Activated CD8-positive, alpha-beta T cell treated with anti-CD3 and anti-CD28 coated beads, Interleukin-2, amount 10 ng/mL, durations not matched to agents 7 days and 5 days (primary cell): Measurements from ENCODE around the gene NCOA3. TPM values are rescaled to one million over a fixed set of nuclear protein-coding genes. Genes with fewer than 3 reads are reported as not detected.
"Not testable (repeated sequence)": the region's sequence is repeated elsewhere in the genome, so short reads cannot be mapped to it uniquely, and the experiment has no call there.

Experiments used
- ATAC-seq: fragments of 150-1000 bp; cut with Tn5 transposase; one replicate; pipeline ENCODE4 v1.10.0; 2021; ENCODE audit warnings: moderate library complexity
- CTCF ChIA-PET: fragments of 350-600 bp; sonication (Branson Sonifier 250); formaldehyde crosslinking; loops from one replicate; lab custom pipeline; 2021; ENCODE audit warnings: antibody characterized with exemption; lab: Charles Lee
- POLR2A ChIA-PET: fragments of 350-600 bp; sonication (Branson Sonifier 250); formaldehyde crosslinking; loops from one replicate; lab custom pipeline; 2021; ENCODE audit warnings: antibody characterized with exemption; lab: Charles Lee
- DNase-seq: peaks from one replicate; pipeline ENCODE4 v3.0.0-alpha.2; 2020
- H3K27ac Mint-ChIP-seq: one replicate; pipeline ENCODE4 v1.8.0; 2021; ENCODE audit warnings: mild to moderate bottlenecking, mixed read lengths
- H3K27me3 Mint-ChIP-seq: one replicate; pipeline ENCODE4 v1.8.0; 2021; ENCODE audit warnings: low read depth, mixed read lengths
- H3K36me3 Mint-ChIP-seq: one replicate; pipeline ENCODE4 v1.8.0; 2021; ENCODE audit warnings: low read depth, mixed read lengths
- H3K4me1 Mint-ChIP-seq: one replicate; pipeline ENCODE4 v1.8.0; 2021; ENCODE audit warnings: low read depth, mixed read lengths
- H3K4me3 Mint-ChIP-seq: one replicate; pipeline ENCODE4 v1.8.0; 2021; ENCODE audit warnings: mild to moderate bottlenecking, mixed read lengths
- H3K9me3 Mint-ChIP-seq: one replicate; pipeline ENCODE4 v1.8.0; 2022; ENCODE audit warnings: mixed read lengths; ENCODE audit not compliant: insufficient read depth
- total RNA-seq, 2 experiments: library from RNA; stranded (reverse); gene quantifications; one replicate each; pipeline ENCODE4 v1.2.3, GENCODE V29; 2021

Gene NCOA3
- total RNA-seq, 2 experiments from 2014 or later = 57.4 to 60.1 TPM

- Mint-ChIP-seq H3K36me3 (peaks cover 43% of the 10 kb centered on the region), H3K4me1 (peaks cover 15% of the 10 kb centered on the region), H3K27ac (no peak overlapping the region), H3K4me3 (no peak overlapping the region), H3K27me3 (no peaks in the 10 kb centered on the region), H3K9me3 (no peaks in the 10 kb centered on the region)
- POLR2A ChIA-PET = no interaction called here
- ATAC-seq (no peak), DNase-seq (no peak)
- CTCF ChIA-PET = no interaction called here
These were observed 85.1 kb downstream of the NCOA3 start for GRCh38 chr20:47586649-47587294.

DNA sequence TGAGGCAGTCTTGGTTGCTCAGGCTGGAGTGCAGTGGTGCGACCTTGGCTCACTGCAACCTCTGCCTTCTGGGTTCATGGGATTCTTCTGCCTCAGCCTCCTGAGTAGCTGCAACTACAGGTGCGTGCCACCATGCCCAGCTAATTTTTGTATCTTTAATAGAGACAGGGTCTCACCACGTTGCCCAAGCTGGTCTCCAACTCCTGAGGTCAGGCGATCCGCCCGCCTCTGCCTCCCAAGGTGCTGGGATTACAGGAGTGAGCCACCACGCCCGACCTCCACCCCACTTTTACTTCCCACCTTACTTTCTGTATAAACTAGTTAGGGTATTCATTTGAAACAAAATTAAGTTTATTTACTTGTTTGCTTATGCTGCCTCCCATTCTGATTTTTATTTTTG, 86.5 kb downstream of the NCOA3 start:
- Mint-ChIP-seq H3K27ac (no peak overlapping the region), H3K4me1 (peaks cover 21% of the 10 kb centered on the region), H3K4me3 (no peak overlapping the region), H3K27me3 (no peaks in the 10 kb centered on the region), H3K9me3 (no peaks in the 10 kb centered on the region), H3K36me3 (peaks cover 51% of the 10 kb centered on the region)
- DNase-seq (no peak), ATAC-seq (no peak)
- CTCF ChIA-PET = interaction anchor here (1.9 kb wide), 1 partner anchor 14 kb away, joined by 6 read pairs; no protein-coding TSS in a partner anchor
- POLR2A ChIA-PET = no interaction called here

- peaks cover 51% of the 10 kb centered on the region for H3K36me3 Mint-ChIP-seq
- peaks cover 19% of the 10 kb centered on the region for H3K4me1 Mint-ChIP-seq
- H3K9me3 Mint-ChIP-seq = no peaks in the 10 kb centered on the region
- DNase-seq (no peak), ATAC-seq (no peak)
- H3K27me3 Mint-ChIP-seq = no peaks in the 10 kb centered on the region
- no peak overlapping the region for H3K4me3 Mint-ChIP-seq
- POLR2A ChIA-PET = no interaction called here
- no peak overlapping the region for H3K27ac Mint-ChIP-seq
- CTCF ChIA-PET = interaction anchor here (1.2 to 1.7 kb wide), 3 partner anchors 25 to 88 kb away, joined by 3 read pairs; no protein-coding TSS in a partner anchor
These were observed 89.5 kb downstream of the NCOA3 start for GRCh38 chr20:47591231-47591630.

DNA sequence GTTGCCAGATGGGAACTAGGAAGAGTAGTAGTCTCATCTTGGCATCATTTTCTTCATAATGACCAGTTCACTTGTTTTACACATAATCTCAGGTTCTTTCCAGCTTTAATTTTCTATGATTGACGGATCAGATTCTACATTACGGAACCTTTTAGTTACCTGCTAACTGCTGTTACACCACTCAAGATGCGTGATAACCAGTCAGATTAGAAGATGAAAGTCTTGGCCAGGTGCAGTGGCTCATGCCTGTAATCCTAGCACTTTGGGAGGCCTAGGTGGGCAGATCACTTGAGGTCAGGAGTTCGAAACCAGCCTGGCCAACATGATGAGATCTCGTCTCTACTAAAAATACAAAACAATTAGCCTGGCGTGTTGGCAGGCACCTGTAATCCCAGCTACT, 92.5 kb downstream of the NCOA3 start:
- Mint-ChIP-seq H3K9me3 (no peaks in the 10 kb centered on the region), H3K4me1 (peaks cover 25% of the 10 kb centered on the region), H3K27me3 (no peaks in the 10 kb centered on the region), H3K4me3 (no peak overlapping the region), H3K27ac (no peak overlapping the region), H3K36me3 (peaks cover 42% of the 10 kb centered on the region)
- DNase-seq = no peak
- CTCF ChIA-PET = interaction anchor here (0.9 kb wide), 1 partner anchor 15 kb away, joined by 3 read pairs; no protein-coding TSS in a partner anchor
- no peak for ATAC-seq
- POLR2A ChIA-PET = no interaction called here

DNA sequence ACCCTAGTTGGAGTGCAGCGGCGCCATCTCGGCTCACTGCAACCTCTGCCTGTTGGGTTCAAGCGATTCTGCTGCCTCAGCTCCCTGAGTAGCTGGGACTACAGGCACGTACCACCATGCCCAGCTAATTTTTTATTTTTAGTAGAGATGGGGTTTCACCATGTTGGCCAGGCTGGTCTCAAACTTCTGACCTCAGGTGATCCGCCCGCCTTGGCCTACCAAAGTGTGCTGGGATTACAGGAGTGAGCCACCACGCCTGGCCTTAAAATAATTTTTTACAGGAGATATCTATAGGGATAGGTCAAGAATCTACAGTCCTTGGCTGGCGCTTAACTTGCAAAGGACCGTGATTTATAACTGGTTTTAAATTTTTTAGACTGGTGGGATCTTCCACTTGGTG, 93.5 kb downstream of the NCOA3 start:
- ATAC-seq, H3K9me3 Mint-ChIP-seq, H3K27me3 Mint-ChIP-seq, H3K4me3 Mint-ChIP-seq, DNase-seq, POLR2A ChIA-PET, H3K27ac Mint-ChIP-seq: not testable (repeated sequence)
- peaks cover 44% of the 10 kb centered on the region for H3K36me3 Mint-ChIP-seq
- CTCF ChIA-PET = interaction anchor here (1.2 kb wide), 1 partner anchor 212 kb away, joined by 3 read pairs; no protein-coding TSS in a partner anchor
- peaks cover 31% of the 10 kb centered on the region for H3K4me1 Mint-ChIP-seq

GRCh38 chr20:47596003-47596571, 94.4 kb downstream of the NCOA3 start:
- peaks cover 46% of the 10 kb centered on the region for H3K36me3 Mint-ChIP-seq
- H3K27ac Mint-ChIP-seq = no peak overlapping the region
- ATAC-seq (no peak), DNase-seq (no peak)
- POLR2A ChIA-PET = interaction anchor here (0.7 kb wide), 1 partner anchor 78 kb away, joined by 3 read pairs; no protein-coding TSS in a partner anchor
- no peak overlapping the region for H3K4me3 Mint-ChIP-seq
- CTCF ChIA-PET = interaction anchor here (0.8 to 1.3 kb wide), 6 partner anchors 10 to 213 kb away, joined by 3 read pairs; no protein-coding TSS in a partner anchor
- no peaks in the 10 kb centered on the region for H3K9me3 Mint-ChIP-seq
- peaks cover 33% of the 10 kb centered on the region for H3K4me1 Mint-ChIP-seq
- no peaks in the 10 kb centered on the region for H3K27me3 Mint-ChIP-seq

GRCh38 chr20:47597090-47597489, 95.4 kb downstream of the NCOA3 start:
- Mint-ChIP-seq H3K27me3 (no peaks in the 10 kb centered on the region), H3K4me1 (peaks cover 29% of the 10 kb centered on the region), H3K4me3 (no peak overlapping the region), H3K36me3 (peaks cover 38% of the 10 kb centered on the region), H3K9me3 (no peaks in the 10 kb centered on the region), H3K27ac (peak overlapping the region; percentile 27)
- DNase-seq (no peak), ATAC-seq (no peak)
- CTCF ChIA-PET = interaction anchor here (0.8 to 1.1 kb wide), 2 partner anchors 9 to 124 kb away, joined by 3 read pairs; no protein-coding TSS in a partner anchor
- POLR2A ChIA-PET = no interaction called here

DNA sequence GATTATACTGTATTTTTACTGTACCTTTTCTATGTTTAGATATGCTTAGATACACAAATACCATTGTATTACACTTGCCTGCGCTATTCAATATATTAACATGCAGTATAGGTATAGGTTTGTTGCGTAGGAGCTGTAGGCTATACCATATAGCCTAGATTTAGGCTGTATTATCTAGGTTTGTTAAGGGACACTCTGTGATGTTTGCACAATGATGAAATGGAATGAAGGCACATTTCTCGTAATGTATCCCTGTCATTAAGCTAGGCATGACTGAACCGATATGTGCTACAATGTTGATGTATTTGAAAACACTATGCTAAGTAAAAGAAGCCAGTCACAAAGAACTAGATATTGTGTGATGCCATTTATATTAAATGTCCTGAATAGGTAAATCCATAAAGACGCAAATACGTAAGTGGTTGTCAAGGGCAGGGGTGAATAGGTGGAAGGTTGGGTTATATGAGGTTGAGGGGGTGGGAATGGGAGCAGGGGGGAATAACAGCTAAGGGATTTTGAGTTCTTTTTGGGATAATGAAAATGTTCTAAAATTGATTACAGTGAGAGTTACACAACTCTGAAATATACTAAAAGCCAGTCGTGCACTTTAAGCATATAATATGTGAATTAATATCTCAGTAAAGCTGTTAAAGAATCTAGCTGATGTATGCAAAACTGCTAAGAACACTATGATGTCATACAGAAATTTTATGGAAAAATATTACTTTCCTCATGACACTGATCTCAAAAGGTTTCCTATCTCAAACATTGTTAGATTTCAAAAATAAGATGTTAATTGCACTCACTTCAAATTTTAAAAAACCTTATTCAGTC, 97.4 kb downstream of the NCOA3 start:
- Mint-ChIP-seq H3K9me3 (no peaks in the 10 kb centered on the region), H3K4me3 (no peak overlapping the region), H3K4me1 (peaks cover 43% of the 10 kb centered on the region), H3K36me3 (peaks cover 41% of the 10 kb centered on the region), H3K27me3 (no peaks in the 10 kb centered on the region), H3K27ac (no peak overlapping the region)
- ATAC-seq (no peak), DNase-seq (no peak)
- ChIA-PET CTCF (interaction anchor here (1.4 kb wide), 1 partner anchor 394 kb away, joined by 3 read pairs; no protein-coding TSS in a partner anchor), POLR2A (no interaction called here)

DNA sequence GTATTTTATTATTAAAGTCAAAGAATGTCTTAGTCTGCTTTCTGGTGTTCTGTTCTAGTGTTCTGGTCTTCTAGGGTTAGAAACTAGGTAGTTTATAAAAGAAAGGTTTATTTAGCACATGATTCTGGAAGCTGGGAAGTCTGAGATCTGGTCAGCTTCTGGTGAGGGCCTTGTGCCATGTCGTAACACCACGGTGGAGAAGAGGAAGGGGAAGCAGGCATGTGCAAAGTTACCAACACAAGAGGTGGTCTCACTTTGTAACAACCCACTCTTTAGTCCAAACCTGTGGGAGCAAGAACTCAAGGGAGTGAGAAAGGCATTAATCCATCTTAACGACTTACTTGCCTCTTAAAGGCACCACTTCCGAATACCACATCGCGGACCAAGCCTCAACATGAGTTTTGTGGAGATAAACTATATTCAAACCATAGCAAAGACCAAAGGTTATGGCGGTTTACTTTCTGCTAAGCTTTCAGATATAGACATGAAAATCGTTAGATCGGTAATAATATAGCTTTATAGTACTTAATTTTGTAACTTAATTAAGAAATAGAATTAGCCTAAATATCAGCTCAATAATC, 99.4 kb downstream of the NCOA3 start:
- H3K9me3 Mint-ChIP-seq = no peaks in the 10 kb centered on the region
- H3K4me3 Mint-ChIP-seq = no peak overlapping the region
- no peak overlapping the region for H3K27ac Mint-ChIP-seq
- H3K4me1 Mint-ChIP-seq = peaks cover 55% of the 10 kb centered on the region
- ChIA-PET POLR2A (interaction anchor here (0.8 to 1.9 kb wide), 2 partner anchors 9 to 99 kb away, joined by 4 to 7 read pairs; partner anchors contain the start of gene NCOA3), CTCF (interaction anchor here (0.8 to 1.6 kb wide), 5 partner anchors 10 to 98 kb away, joined by 3 to 7 read pairs (median 4); no protein-coding TSS in a partner anchor)
- H3K36me3 Mint-ChIP-seq = peaks cover 40% of the 10 kb centered on the region
- ATAC-seq = no peak
- DNase-seq = no peak
- H3K27me3 Mint-ChIP-seq = no peaks in the 10 kb centered on the region

DNA sequence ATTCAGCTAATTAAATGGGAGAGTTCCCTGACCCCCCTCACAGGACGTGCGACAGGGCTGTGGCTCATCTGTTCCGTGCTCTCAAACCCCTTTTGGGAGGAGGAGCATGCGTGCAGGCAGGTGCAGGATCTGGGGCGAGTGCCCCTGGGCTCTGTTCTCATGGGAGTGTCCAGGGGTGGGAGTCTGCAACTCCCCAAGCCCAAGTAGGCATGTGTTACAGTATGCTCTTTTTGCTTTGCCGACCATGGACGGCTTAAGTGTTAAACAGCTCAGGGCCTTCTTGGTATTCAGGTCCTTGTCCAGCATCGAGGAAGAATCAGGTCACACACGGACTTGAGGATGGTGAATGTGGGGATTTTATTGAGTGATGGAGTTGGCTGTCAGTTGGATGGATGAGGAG, 101.6 kb downstream of the NCOA3 start:
- Mint-ChIP-seq H3K27ac (no peak overlapping the region), H3K4me3 (no peak overlapping the region), H3K36me3 (peaks cover 45% of the 10 kb centered on the region), H3K27me3 (no peaks in the 10 kb centered on the region), H3K4me1 (peaks cover 70% of the 10 kb centered on the region), H3K9me3 (no peaks in the 10 kb centered on the region)
- no peak for ATAC-seq
- DNase-seq = no peak
- ChIA-PET POLR2A (no interaction called here), CTCF (interaction anchor here (1.2 to 1.5 kb wide), 2 partner anchors 12 to 17 kb away, joined by 3 read pairs; no protein-coding TSS in a partner anchor)
